Subcutaneous adipose tissue (tissue), 4 donors: Measurements from ENCODE around the gene PLXDC2. TPM values are rescaled to one million over a fixed set of nuclear protein-coding genes. Genes with fewer than 3 reads are reported as not detected.

Experiments used
- CTCF ChIP-seq: fragments of 450-650 bp; IDR thresholded peaks from one replicate; pipeline ENCODE4 v1.5.1; 2016; ENCODE audit warnings: low read depth, mild to moderate bottlenecking, control low read depth, antibody characterized with exemption, moderate library complexity
- total RNA-seq, 4 donors: library from RNA; depleted of rRNA; stranded (reverse); fragments of >200 nt; gene quantifications; one replicate each; pipeline ENCODE4 v1.1.0, GENCODE V29; 2016

PLXDC2 gene
- total RNA-seq, 4 donors from 2014 or later, result 47.7 to 117 (median 84.3) TPM

GRCh38 chr10:20299034-20299736 lies 483.0 kb downstream of the PLXDC2 start:
- no peak for TF ChIP-seq CTCF

GRCh38 chr10:20300735-20301134 lies 484.5 kb downstream of the PLXDC2 start:
- no peak for TF ChIP-seq CTCF

GRCh38 chr10:20302033-20302432 lies 485.8 kb downstream of the PLXDC2 start:
- no peak for TF ChIP-seq CTCF

- TF ChIP-seq CTCF, result no peak
Observed at GRCh38 chr10:20303453-20304152, 487.4 kb downstream of the PLXDC2 start.

DNA sequence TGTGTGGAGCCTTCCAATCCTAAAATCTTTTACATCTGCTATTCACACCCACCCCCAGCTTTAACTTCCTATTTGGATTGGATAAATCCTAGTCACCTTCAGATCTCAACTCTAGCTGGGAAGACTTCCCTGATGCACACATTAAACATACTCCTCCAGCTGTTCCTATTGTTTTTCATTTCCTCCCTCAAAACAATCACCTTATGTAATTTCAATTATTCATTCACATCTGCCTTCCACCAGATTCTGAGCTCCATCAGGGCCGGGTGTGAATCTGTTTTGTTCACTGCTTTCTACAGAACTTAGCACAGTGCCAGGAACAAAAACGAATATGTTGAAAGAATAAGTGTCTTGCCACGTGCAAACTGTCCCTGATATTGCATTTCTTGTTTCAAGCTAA lies 497.4 kb downstream of the PLXDC2 start:
- no peak for TF ChIP-seq CTCF

- no peak for TF ChIP-seq CTCF
Observed at GRCh38 chr10:20314431-20314830, 498.2 kb downstream of the PLXDC2 start.

GRCh38 chr10:20327954-20328353 lies 511.7 kb downstream of the PLXDC2 start:
- TF ChIP-seq CTCF, result no peak
